Amniotic epithelial cell (primary cell): ENCODE results near the gene IFNL3.
"Not testable (repeated sequence)": the region's sequence is repeated elsewhere in the genome, so short reads cannot be mapped to it uniquely, and the experiment has no call there.

Source experiments
- DNase-seq: peaks from one replicate; pipeline ENCODE4 v3.0.0-alpha.2; 2010; ENCODE audit warnings: low read depth

Gene IFNL3

GRCh38 chr19:39217094-39217493 lies 27.7 kb downstream of the IFNL3 start:
- DNase-seq, result no peak

GRCh38 chr19:39215323-39215722 lies 29.5 kb downstream of the IFNL3 start:
- not testable (repeated sequence) for DNase-seq

DNA sequence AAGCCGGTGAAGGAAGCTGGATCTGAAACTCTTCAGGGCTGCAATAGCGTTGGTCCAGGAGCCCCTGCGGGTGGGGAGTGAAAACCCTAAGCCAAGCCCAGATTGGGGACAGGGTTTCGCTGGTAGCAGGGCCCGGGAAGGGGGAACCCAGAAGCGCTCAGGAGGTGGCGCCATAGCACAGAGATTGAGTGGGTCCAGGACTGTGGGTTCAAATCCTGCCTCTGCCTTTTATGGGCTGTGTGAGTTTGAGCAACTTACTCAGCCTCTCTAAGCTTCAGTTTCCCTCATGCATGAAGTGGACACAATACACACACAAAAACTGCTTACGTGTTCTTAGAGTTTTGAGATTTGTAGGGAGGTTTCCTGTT lies 32.4 kb downstream of the IFNL3 start:
- peak; percentile 18 for DNase-seq

DNA sequence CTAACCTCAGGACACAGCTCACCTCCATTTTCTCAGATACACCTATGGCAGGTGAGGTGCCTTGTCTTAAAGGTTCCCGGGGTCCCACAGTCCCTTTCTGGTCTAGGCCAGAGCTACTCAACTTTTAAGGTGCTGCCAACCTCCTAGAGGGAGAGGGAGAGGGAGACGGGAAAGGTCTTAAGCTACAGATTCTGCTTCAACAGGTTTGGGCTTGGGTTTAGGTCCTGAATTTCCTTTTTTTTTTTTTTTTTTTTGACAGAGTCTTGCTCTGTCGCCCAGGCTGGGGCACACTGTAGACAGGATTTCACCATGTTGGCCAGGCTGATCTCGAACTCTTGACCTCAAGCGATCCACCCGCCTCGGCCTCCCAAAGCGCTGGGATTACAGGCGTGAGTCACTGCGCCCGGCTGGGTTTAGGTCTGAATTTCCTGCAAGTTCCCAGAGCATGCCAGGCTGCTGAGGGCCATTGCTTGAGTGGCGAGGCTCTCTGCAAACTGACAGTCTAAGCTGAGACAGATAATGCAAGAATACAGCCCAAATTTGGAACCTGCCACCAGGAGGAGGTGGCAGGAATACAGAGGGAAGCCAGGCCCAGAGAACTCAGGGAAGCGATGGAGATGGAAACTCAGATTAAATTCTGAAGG lies 33.0 kb downstream of the IFNL3 start:
- peak; percentile 52 for DNase-seq

DNA sequence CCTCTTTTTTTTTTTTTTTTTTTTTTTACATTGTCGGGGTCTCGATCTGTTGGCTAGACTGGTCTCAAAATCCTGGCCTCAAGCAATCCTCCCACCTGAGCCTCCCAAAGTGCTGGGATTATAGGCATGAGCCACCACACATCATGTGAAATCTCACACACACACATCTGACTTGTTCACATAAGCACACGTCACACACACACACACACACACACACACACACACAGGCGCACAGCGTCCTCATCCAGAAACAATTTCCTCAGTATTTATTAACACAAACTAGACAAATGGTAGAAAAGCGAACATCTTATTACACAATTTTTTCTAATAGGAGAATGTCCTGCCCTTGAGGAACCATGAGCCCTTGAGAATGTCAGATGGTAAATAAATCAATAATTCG lies 35.6 kb downstream of the IFNL3 start:
- DNase-seq, result no peak

DNA sequence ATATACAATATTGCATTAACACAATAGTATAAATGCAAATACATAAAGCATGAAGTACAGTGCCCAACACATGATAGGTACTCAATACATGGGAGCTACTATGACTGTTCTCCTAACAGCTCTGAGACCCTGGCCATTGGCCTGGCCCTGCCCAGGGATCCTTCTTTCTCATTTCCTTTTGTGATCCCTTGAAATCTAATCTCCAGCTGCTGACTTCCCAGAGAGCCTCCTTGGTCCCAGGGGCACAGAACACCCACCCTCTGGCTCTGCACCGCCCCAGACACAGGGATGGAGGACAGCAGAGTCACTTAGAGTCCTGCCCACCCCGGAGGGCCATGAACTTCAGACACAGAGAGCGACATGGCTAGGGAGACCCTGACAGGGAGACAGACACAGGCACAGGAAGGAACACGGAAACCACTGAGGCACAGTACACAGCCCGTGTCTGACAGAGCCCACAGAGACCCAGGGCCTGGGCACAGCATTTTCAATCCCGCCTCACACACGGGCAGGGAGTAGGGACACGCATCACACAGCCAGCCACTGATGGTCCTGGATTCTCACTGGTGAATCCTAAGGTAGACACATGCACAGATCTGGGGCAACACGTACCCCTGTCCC lies 36.5 kb downstream of the IFNL3 start:
- DNase-seq, result no peak

DNA sequence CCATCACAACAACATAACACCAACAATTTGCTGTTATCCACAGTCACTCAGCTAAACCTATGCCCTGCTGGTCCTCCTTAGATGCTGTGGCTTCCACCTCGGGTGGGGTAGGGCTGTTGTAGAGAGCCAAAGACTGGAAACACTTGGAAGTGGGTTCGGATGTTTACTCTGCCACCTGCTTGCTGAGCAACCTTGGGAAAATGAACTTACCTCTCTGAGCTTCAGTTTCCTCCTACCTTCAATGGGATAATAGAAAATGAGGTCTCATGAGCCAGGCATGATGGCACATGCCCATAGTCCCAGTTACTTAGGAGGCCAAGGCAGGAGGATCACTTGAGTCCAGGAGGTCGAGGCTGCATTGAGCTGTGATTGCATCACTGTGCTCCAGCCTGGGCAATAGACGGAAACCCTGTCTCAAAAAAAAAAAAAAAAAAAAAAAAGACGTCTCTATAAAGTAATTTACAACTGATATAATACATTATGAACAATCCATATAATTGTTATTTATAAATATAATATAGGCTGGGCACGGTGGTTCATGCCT lies 37.4 kb downstream of the IFNL3 start:
- DNase-seq, result no peak

GRCh38 chr19:39206122-39206521 lies 38.7 kb downstream of the IFNL3 start:
- DNase-seq, result no peak

- no peak for DNase-seq
These were observed 39.4 kb downstream of the IFNL3 start for GRCh38 chr19:39205449-39205764.

GRCh38 chr19:39203372-39204341 lies 41.1 kb downstream of the IFNL3 start, which contains the start of gene SYCN:
Gene SYCN (minus strand): TSS chr19:39204263. CDS start chr19:39204254, 9 bp downstream.
- DNase-seq, result no peak

DNA sequence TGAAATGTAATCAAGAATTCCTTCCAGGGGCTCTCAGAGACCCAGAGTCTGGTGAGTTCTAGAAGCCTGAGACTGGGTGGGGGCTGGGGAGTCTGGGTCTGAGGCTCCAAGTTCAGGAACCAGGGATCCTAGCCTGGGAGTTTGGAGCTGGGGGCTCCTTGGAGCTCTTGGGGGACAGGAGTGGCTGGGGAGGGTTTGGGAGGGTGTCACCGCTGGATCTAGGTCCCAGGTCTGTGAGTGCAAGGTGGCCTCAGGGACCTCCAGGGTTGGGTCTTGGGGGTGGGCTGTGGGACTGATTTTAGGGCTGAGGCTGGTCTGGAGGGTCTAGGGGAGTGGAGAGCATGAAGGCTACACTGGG lies 41.8 kb downstream of the IFNL3 start:
- DNase-seq, result no peak

DNA sequence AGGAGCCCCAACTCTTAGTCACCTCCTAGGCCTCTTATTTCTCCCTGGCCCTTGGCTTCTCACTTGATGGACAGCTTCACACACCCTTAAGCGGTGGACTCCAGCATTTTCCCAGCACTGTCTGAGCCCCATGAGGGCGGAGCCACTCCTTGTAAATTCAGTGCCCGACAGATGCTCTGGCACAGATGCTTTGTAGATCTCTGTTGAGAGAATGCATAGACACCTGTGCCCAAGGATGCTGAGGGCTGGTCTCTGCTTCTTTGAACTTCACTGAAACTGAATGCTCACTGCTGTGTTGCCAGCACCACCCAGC lies 44.0 kb downstream of the IFNL3 start:
- no peak for DNase-seq

DNA sequence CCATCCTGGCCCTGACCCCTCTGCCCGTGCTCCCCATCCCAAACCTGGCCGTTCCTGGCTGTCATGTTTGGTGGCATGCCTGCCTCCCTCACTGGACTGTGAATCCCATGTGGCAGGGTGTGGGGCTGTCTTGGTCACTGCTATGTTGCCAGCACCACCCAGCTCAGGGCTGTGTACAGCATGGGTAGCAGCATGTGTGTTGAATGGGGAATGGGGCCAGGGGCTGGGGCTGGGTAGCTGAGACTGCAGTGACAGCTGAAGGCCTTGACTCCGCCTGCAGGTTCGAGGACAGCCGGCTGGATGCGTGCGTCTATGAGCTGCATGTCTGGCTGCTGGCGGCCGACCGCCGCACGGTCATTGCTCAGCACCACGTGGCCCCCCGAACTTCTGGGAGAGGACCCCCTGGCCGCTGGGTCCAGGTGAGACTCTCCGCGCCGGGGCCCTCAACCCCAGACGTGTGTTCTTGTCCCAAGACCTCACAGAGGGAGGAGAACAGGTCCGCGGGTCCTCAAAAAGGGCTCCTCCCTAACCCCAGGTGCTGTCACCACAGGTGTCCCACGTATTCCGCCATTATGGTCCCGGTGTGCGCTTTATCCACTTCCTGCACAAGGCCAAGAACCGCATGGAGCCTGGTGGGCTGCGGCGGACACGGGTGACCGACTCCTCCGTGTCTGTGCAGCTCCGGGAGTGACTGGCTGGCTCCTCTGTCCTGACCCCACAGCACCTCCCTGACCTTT lies 44.6 kb downstream of the IFNL3 start:
- no peak for DNase-seq

DNA sequence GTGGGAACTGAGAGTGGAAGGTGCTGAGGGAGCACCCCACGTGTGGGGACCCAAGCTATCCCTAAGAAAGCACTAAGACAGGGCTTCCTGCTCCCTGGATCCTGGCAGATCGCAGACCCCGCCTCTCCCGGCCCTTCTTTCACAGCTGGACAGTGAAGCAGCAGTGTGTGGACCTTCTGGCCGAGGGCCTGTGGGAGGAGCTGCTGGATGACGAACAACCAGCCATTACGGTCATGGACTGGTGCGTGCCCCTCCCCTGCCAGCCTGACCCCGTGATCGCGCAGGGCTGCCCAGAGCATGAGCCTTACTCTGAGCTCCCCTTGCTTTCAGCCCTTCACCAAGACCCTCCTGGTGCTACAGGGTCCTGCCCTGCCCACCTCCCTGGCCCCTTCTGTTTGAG lies 45.8 kb downstream of the IFNL3 start:
- peak; percentile 81 for DNase-seq

DNA sequence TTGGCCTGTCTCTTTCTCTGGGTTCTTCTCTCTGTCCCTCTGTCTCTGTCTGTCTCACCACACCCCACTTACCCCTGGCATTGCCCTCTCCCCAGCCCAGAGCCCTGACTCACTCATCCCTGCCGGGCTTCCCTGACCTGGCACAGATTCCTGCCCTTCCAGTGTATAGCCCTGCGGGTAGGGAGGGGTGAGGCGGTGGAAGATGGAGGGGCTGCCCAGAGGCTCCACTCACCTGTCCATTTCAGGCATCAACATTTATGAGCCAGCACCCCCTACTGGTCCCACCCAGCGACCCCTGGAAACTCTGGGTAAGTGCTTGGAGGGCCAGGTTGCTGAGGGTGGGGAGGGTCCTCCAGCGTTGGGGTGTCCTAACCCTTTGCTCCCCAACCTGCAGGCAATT lies 47.0 kb downstream of the IFNL3 start:
- no peak for DNase-seq

DNA sequence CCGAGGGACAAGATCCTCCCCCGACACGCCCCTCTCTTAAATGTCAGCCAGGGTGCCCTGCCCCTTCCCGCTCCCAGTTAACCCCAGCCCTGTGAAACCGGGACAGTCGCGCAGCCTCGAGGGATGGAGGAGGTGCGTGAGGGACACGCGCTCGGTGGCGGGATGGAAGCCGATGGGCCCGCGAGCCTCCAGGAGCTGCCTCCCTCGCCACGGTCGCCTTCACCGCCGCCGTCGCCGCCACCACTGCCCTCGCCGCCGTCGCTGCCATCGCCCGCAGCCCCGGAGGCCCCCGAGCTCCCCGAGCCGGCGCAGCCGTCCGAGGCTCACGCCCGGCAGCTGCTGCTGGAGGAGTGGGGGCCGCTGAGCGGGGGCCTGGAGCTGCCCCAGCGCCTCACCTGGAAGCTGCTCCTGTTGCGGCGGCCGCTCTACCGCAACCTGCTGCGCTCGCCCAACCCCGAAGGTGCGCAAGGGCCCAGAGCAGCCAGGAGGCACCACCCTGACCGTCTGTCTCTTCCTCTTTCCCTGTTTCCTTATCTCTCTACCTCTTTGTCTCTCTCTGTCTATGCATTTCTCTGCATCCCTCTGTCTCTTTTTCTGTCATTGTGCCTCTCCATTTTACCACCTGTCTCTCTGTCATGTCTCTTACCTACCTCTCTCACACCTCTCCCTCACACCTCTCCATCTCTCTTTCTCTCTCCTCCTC lies 47.8 kb downstream of the IFNL3 start, which contains the start of gene NCCRP1:
TSS of gene NCCRP1 (plus strand) at position 105 of the 703 bp plus-strand sequence. CDS start at position 124, 19 bp downstream.
- DNase-seq, result no peak

DNA sequence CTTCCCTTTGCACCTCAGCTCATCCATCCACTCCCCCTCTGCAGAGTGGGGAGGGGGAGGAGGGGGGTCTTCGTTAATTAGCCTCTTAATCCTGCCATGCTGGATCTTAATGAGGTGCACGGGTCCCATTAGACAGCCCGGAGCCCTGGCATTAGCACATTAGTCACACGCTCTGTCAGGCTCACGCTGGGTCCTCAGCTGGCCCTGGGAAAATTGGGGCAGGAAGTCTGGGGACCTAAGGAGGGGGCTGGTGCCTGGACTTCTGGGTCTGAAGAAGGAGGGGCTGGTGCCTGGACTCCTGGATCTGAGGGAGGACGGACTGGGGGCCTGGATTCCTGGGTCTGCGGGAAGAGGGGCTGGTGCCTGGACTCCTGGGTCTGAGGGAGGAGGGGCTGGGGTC lies 48.5 kb downstream of the IFNL3 start:
- DNase-seq, result no peak

DNA sequence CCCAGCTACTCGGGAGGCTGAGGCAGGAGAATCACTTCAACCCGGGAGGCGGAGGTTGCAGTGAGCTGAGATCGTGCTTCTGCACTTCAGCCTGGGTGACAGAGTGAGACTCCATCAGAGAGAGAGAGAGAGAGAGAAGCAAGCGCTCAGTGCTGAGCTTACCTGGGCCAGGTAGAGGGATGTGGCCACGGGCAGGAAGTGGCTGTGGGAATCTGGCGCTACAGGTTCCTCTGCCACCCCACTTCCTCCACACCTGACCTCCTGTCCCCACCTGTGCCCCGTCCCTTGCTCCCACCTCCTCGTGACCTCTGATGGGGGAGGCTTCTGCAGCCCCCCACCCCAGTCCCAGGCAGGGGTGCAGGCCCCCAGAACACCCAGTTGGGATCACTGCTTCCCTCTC lies 49.1 kb downstream of the IFNL3 start:
- no peak for DNase-seq

DNA sequence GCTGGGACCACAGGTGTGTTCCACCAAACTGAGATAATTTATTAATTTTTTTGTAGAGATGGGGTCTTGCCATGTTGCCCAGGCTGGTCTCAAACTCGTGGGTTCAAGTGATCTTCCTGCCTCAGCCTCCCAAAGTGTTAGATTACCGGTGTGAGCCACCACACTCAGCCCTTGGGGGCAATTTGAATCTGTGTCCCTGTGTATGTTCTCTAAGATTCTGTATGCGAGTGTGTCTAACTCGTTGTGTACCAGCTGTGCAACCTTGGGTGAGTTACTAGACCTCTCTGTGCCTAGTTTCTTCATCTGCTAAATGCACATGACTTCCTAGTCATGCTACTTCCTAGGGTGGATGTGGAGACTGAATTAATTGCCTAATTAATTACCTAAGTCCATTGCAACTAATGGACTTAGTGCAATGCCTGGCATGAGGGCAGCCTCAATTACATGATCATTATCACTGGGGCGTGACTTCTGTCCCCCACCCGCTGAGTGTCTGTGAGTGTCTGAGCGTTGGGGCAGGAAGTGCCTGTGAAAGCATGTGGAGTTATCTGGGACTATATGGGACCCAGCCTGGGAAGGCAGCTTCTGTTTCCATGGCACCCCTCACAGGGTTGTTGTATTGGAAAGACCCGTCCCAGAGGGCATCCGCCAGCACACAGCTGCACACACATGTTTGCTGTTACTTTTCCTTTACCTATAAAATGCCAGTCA lies 49.8 kb downstream of the IFNL3 start:
- DNase-seq, result no peak

DNA sequence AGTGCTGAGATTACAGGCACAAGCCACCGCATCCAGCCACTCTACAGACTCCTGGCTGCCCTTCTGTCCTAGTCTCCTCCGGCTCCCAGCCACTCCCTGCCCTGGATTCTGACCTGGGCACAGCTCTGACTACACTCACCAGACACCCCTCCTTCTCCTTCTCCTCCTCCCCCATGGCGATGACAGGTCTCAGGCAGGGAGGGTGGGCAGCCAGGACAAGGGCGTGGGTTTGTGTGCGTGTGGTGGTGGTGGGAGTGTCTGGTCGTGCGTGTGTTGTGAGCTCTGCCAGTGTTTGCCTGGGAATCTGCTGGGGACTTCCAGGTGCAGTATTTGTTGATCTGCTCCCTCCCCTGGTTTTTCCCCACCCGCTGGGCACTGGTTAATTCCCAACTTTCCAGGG lies 51.0 kb downstream of the IFNL3 start:
- DNase-seq, result no peak
